NCI-H2227 (cell line): ENCODE results near the gene ADARB2.

Source experiments
- DNase-seq: peaks from one replicate; lab custom pipeline; 2025; ENCODE audit not compliant: unreplicated experiment; lab: John Stamatoyannopoulos, UW

Gene ADARB2

GRCh38 chr10:1664333-1664964 is 72.9 kb downstream of the ADARB2 start:
- DNase-seq = no peak

- no peak for DNase-seq
Measured at GRCh38 chr10:1663226-1663625, 74.1 kb downstream of the ADARB2 start.

DNA sequence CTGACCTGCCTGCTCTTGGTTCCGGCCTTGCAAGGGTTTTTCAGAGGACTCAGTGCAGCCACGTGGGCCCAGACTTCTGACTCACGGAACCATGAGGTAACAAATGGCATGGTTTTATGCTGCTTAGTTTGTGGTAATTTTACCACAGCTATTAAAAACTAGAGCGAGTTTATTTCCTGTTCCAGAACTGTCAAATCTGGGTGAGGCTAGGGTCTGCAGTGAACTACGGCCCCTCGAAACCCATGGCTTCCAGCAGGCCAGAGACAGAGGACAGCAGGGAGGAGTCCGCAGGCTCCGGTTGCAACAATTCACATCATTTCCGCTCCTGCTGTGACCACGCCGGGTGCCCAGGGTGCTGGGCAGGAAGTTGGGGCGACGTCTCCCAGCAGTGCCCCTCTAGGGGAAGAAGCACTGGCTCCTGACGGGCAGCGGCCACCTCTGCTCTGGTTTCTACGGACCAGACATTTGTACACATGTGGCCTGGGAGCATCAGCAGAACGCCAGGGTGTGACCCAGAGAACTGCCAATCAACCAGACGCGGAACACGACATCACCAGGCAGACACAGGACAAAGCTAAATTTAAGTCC is 74.8 kb downstream of the ADARB2 start:
- no peak for DNase-seq

DNA sequence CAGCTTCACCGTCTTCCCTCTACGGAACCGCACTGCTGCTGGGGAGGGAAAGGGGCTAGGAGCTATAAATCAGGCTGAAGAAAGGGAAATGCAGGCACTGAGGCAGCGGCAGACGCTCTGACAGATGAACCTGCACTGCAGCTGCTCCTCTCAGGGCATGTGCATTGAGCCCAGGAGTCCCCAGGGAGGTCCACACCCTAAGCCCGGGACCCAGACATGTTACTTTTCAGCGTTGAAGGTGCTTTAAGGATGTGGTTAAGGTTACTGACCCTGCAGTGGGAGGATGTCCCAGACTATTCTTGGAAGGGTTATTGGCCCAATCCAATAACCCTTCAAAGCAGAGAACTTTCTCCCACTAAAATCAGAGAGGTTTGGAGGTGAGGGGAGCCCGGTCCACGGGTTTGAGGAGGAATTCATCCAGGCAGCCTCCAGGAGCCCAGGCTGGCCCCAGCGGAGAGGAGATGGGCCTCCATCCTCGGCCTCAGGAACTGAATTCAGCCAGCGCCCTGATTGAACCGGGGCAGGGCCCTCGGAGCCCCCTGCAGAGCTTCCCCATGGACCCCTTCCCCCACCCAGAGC is 75.4 kb downstream of the ADARB2 start:
- no peak for DNase-seq

DNA sequence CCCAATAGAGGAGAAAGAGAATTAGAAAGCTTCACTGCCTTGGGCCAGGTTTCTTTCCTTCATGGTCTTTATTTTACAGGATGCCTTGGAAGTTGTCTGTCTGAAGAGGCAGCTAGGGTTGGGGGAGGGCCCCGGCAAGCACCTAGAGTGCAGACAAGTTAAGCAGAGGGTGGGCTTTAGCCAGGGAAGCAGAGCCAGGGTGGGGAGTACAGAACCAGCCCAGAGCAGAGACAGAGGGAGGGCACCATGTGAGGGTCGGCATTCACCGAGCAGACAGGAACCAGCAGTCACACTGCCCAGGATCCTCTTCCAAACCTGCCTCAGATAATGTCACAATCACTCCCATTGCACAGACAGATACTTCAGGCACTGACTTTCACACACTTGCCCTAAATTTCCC is 75.9 kb downstream of the ADARB2 start:
- DNase-seq = no peak

GRCh38 chr10:1660815-1661214 is 76.5 kb downstream of the ADARB2 start:
- no peak for DNase-seq

DNA sequence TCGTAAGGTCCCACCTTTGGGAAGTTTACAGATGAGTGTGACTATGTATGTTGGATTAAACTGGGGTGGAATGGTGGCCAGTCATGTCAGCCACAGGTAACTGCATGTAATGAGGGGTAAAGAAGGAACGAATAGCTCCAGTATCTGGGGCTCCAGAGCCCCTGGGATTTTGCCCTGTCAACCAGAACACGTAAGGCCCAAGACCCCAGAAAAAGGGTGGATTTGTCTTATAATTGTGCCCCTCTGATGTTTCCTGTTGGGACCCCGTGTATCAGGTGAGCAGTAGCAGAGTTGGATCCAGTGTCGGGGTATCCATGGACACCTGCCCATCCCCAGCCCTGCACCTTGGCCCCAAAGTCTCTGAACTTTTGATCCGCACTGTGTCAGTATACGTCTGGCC is 76.9 kb downstream of the ADARB2 start:
- no peak for DNase-seq

GRCh38 chr10:1659221-1659791 is 78.0 kb downstream of the ADARB2 start:
- no peak for DNase-seq

DNA sequence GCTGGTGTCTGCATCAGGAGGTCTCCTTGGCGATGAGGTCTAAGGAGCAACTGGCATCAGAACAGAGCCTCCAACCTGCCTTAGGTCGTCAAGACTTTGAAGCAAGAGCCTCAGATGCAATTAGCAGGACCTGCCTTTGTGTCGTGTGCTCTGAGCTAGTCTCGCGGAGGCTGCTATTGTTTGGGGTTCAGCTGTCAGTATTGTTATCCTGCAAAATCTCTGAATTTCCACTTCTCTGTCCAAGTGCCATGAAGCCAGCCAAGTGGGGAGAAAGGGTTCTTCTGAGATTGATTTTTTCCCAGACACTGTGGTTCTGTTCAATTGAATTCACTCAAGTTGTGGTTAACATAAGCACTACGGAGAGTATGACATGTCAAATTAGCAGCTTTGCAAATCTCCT is 78.7 kb downstream of the ADARB2 start:
- no peak for DNase-seq

- DNase-seq = no peak
Measured at GRCh38 chr10:1657479-1657878, 79.8 kb downstream of the ADARB2 start.

DNA sequence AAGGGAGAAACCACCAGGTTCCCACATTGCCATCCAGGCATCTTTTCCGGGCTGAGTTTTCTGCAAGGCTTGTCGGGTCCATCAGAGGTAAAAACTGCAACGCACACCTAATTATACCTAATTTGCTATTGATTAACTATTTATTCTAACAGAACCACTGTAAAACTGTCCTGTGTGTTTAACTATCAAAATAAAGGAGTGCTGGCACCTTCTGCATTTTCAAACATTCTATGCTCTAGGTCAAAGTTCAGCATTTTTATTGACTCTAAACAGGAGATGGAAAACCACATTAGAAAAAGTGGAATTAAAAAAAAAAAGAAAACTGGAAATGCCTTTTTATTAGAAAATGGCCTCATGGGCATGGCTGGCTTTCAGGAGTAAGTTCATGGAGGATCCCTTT is 82.0 kb downstream of the ADARB2 start:
- DNase-seq = no peak

GRCh38 chr10:1654811-1655356 is 82.4 kb downstream of the ADARB2 start:
- DNase-seq = no peak

DNA sequence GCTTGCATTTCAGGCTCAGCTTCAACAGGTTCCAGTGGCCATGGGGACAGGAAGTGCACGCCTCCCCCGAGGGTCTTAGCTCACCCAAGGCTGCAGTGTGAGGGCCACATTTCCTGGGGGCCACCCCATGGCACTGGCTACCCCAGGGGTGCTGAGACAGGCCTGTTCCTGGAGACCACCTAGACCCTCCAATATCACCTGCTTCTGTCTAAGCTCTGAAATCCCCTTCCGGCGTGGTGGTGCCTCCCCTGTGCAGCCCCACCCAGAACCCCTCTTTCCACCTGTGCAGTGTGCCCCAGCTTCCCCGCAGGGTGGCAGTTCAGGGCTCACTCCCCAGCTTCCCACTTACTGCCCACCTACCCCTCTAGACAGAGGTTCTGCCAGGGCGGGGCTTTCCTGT is 83.1 kb downstream of the ADARB2 start:
- DNase-seq = no peak

DNA sequence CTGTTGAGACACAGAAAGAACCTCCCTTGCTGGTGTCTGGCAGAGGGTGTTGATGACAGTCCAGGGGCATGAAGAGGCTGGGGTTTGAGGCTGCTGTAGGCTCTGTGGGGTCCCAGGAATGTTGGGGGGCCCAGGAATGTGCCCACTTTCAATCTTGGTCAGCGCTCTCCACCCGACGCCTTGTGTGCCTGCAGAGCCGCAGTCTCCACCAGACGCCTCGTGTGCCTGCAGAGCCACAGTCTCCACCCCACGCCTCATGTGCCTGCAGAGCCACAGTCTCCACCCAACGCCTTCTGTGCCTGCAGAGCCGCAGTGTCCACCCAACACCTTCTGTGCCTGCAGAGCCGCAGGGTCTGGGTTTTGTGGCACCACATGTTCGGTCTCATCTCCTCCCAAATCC is 84.0 kb downstream of the ADARB2 start:
- no peak for DNase-seq

- no peak for DNase-seq
Measured at GRCh38 chr10:1652151-1652550, 85.2 kb downstream of the ADARB2 start.

DNA sequence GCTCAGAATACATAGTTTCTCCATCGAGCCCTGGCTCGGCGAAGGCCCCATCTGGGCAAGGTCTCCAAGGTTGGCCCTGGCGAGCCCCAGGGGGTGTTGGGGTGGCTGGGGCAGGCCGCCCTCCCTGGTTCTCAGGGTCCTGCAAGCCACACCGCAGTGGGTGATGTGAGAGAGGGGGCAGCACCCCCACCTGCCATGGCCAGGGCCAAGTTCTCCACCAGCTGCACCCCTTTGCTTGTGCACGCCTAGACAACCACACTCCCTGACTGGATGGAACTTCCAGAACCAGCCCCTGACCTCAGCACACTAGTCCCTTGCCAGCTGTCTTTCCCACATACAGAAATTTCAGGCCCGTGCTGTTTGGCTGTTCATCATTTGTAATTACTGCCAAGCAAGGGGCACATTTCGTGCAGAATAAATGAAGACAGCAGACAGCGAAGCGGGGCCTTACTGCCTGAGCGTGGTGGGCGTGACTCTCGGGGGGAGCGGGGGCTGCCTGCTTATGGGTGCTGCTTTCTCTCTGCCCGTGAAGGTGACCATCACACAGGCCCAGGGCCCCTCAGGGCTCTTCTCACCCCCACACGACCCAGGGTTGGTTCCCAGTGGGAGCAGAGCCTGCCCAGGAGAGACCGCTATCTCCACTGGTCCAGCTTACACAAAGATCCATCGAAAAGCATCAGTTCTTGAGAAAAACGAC is 85.9 kb downstream of the ADARB2 start:
- no peak for DNase-seq

DNA sequence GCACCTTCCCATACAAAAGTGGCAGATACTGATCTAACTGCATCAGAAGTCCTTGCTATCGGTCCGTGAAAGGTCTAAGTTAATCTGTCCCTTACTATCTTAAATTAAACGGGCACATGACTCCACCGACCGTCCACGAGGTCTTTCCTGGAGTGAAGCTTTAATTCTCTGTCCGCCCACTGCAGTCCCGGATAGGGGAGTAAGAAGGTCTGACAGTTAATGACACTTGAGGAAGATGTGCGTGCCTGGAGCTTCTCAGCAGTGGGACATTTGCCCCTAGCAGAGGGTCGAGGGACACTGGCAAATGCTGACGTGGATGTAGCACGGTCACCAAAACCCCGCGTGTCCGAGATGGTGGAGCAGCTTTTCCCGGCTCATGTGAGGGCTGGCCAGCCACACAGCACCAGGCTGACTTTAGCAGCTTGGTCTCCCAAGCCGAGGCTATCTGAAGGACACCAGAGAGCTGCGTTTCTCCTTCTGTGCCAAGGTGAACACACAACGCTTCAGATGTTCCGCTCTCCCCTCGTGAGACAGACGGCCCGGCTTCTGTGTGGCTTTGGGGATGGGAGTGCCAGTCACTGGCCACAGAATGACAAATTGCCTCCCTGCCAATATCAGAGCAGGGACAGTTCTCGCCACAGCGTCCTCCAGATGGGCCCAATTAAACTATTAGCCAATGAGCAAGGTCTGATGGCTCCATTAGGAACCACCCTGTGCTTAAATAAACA is 86.6 kb downstream of the ADARB2 start:
- DNase-seq = no peak

- no peak for DNase-seq
Measured at GRCh38 chr10:1648648-1649047, 88.7 kb downstream of the ADARB2 start.

- no peak for DNase-seq
Measured at GRCh38 chr10:1646332-1646731, 91.0 kb downstream of the ADARB2 start.

DNA sequence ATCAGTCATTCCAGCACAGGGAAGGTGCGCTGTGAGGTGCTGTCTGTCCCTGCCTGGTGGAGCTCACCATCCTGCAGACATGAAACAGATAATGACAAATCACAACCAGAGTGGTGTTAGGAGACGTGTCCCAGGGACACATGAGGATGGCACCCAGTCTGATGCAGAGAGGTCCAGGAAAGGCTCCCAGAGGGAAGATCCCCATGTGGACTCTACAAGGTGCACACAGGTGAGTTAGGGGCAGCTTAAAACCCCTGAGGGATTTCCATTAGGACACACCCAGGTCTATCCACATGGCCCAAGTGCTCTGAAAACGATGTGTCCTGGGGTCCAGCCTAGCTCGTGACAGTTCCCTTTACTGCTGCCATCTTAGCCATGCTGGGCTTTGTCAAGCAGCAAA is 91.4 kb downstream of the ADARB2 start:
- DNase-seq = no peak

DNA sequence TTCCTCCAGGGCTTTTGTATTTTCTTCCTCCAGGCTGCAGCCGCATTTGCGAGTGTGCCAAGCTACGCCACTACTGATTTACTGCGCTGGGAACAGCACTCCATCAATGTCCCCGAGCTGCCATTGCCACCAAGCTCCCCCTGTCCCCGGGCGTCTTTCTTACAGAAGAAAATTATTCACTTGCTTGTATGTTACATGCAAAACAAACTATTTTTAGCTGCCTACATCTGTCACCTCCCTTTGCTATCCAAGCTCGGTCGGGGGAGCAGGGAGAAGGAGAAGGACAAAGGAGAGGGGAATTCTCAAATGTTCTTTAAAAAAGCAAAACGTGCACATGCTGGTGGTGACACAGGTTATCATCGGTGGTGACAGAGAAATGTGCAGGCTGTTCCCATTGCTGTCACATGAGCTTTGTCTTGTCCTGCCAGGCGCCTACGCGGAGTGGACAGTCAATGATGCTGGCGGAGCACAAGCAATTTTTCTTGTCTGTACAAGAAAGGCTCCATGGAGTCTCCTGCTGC is 93.1 kb downstream of the ADARB2 start:
- DNase-seq = no peak
